Nasal cavity respiratory epithelium epithelial cell of viscerocranial mucosa (primary cell): ENCODE data around the gene BBS7. TPM values are rescaled to one million over a fixed set of nuclear protein-coding genes. Genes with fewer than 3 reads are reported as not detected.

ENCODE experiments used
- total RNA-seq: library from RNA; depleted of rRNA; stranded (reverse); fragments of >200 nt; gene quantifications from 2 replicates; pipeline ENCODE4 v1.2.3, GENCODE V29; 2014

Gene BBS7, protein sequence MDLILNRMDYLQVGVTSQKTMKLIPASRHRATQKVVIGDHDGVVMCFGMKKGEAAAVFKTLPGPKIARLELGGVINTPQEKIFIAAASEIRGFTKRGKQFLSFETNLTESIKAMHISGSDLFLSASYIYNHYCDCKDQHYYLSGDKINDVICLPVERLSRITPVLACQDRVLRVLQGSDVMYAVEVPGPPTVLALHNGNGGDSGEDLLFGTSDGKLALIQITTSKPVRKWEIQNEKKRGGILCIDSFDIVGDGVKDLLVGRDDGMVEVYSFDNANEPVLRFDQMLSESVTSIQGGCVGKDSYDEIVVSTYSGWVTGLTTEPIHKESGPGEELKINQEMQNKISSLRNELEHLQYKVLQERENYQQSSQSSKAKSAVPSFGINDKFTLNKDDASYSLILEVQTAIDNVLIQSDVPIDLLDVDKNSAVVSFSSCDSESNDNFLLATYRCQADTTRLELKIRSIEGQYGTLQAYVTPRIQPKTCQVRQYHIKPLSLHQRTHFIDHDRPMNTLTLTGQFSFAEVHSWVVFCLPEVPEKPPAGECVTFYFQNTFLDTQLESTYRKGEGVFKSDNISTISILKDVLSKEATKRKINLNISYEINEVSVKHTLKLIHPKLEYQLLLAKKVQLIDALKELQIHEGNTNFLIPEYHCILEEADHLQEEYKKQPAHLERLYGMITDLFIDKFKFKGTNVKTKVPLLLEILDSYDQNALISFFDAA
- total RNA-seq = 17.4 and 18.1 TPM in 2 replicates

DNA sequence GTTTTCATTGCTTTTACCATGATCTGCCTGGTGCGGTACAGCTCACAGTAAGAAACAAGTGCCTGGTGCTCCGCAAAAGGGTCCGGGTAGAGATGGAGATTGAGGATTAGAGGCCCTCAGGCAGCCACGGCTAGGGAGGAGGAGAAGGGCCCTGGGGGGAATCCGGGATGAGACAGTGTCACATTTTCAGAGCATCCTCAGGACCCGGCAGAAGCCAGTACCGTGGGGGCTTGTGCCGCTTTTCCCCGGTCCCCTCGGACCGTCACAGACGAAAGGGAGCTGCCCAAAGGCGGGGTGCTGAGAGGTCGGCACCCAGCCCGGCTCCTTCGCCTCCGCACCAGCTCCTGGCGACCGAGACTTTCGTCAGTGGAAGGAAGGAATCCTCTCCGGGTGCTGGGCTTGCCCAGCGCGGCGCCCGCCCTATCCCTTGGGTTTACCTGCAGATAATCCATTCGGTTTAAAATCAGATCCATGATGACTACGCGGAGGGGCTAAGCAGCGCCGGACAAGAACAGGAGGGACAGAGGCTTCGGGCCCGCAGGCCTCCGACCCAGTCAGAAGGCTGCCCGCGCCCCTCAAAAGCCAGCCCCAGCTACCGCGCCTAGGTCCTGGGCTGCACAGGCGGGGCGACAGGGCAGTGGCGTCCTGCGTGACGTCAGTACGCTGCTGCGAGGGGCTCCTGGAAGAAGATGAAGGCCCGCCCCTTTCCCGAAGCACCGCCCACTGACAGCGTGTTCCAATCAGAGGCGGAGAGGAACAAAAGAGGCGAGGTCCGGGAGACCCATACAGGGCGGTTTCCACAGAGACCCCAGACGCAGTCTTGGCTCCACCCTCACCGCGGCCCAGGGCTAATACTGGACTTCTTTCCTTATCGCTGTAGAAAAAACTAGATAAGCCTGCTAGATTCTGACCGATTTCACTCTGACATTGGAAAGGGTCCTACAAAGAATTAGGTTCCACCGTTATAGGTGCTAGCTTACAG is at the start of gene BBS7:
Gene BBS7, minus strand, starts transcription at position 634 of the 982 bp plus-strand sequence. Its CDS starts 161 bp downstream, at position 473.

DNA sequence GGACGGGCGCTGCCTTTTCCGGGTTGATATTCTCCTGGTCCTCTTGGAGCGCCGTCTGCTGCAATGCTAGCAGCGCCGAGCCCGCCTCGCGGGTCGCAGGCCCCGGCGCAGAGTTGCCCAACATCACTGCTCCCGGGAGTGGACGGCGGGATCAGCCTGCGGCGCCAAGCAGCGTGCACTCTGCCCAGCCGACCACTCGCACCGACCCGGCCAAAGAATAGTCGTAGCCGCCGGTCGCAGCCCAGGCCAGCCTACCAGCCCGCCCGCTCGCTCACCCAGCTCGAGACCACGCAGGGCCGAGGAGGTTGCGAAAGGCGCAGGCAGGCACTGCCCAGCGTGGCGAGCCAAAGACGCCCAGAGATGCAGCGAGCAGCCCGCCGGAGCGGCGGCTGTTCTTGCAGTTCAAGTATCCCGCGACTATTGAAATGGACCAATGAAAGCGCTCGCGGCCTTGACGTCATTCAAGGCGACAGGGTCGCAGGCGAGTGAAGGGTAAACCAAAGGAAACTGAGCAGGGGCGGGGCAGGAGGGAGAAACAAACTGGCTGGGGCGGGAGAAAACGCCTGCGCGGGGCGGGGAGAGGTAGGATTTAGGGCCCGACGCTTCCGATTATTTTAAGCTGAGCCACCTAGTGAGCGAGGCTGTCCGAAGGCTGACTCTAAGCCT is 46.6 kb downstream of the BBS7 start, which contains the start of gene CCNA2:
Gene CCNA2, minus strand, starts transcription at position 379 of the 666 bp plus-strand sequence. Its CDS starts 255 bp downstream, at position 124.

DNA sequence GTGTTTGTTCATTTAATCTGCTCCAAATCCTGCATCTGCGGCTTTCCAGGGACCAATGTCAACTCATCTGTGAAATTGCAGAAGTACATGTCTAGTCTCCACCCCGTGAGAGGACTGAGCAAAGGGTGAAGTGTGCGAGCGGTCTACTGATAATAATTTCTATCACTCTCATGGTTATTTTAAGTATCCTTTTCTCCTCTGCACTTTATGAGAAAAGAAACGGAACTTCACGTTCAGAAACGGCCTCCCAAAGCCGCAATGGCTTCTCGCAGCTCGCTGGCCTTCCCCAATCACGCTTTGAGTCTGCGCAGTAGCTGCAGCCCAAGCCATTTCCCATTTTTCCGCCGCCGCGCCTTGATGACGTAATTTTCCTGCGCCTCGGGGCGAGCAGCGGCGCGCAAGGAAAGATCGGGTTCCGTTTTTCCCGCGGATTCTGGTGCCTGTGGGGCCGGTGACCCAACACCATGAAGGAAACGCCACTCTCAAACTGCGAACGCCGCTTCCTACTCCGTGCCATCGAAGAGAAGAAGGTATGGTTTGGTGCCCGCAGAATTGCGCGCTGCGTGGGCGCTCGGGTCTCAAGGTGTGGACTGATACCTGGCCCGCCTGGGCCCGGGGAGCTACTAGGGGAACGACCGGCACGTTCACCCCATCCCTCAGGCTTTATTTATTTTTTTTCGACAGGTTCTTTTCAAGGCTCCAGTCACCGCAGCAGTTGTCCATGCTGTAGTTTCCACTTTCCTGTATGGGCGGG is 69.1 kb downstream of the BBS7 start, which contains the start of gene EXOSC9:
Gene EXOSC9, plus strand, starts transcription at position 363 of the 754 bp plus-strand sequence. Its CDS starts 102 bp downstream, at position 465.

Other genes starting within 250 kb of the BBS7 start
- gene ANXA5, start 173.5 kb downstream of the BBS7 start, total RNA-seq = 204 and 212 TPM in 2 replicates
- gene SMIM43, start 105.3 kb downstream of the BBS7 start, total RNA-seq = not detected in 2 replicates
- gene EXOSC9, start 69.2 kb downstream of the BBS7 start, total RNA-seq = 17.4 and 17.8 TPM in 2 replicates
- gene CCNA2, start 46.6 kb downstream of the BBS7 start, total RNA-seq = 0.34 and 0.93 TPM in 2 replicates
- gene TRPC3, start 81.6 kb upstream of the BBS7 start, total RNA-seq = not detected in 2 replicates